HepG2 (cell line): ENCODE measurements around the gene KCNMA1. TPM values are rescaled to one million over a fixed set of nuclear protein-coding genes. Genes with fewer than 3 reads are reported as not detected.

Experiments used
- ATAC-seq: fragments of 200-7000 bp; cut with Tn5 transposase; 3 replicates; pipeline ENCODE4 v1.9.1; 2020; ENCODE audit warnings: mild to moderate bottlenecking, moderate library complexity
- BruUV-seq: library from RNA; stranded (reverse); fragments of 400-500 nt; replicated peaks from 2 replicates; lab custom pipeline; 2021; lab: Mats Ljungman, UMichigan
- CTCF ChIA-PET: fragments of 300-600 bp; formaldehyde crosslinking; extraction: SDS; loops from one replicate; lab custom pipeline; 2021; ENCODE audit warnings: low total read pairs, inconsistent platforms, low intra/inter-chr PET ratio; lab: Yijun Ruan, JAX
- POLR2A ChIA-PET: fragments of 350-600 bp; sonication (Branson Sonifier 250); formaldehyde crosslinking; loops from one replicate; lab custom pipeline; 2020; ENCODE audit warnings: antibody characterized with exemption, inconsistent platforms; lab: Yijun Ruan, JAX
- DNase-seq: peaks from one replicate; pipeline ENCODE4 v3.0.0-alpha.2; 2015; ENCODE audit warnings: low spot score
- FAIRE-seq: peaks from 3 replicates; lab custom pipeline; 2011; peaks lifted over from hg19 to GRCh38; lab: Jason Lieb, UNC
- H2AFZ ChIP-seq: one replicate; pipeline ENCODE4 v1.6.1; 2011; ENCODE audit warnings: low read length, inconsistent platforms
- H3K27ac ChIP-seq: fragments of 300-600 bp; 3 replicates; pipeline ENCODE4 v1.8.0; 2011; ENCODE audit warnings: mixed run types, mild to moderate bottlenecking, mixed read lengths, low read length, inconsistent platforms; ENCODE audit not compliant: insufficient read depth; ENCODE audit errors: extremely low read length
- H3K27me3 ChIP-seq, 2 experiments: fragments of 200-600 bp in 1 of 2; 2 replicates in 1 of 2; 3 replicates in 1 of 2; pipeline versions ENCODE4 v1.6.0 to v1.8.0; 2011; ENCODE audit warnings: low read length in 2 of 2, mild to moderate bottlenecking in 2 of 2, moderate library complexity in 2 of 2, inconsistent platforms in 1 of 2; ENCODE audit not compliant: insufficient read depth in 2 of 2, control insufficient read depth in 1 of 2
- H3K36me3 ChIP-seq, 2 experiments: fragments of 200-600 bp in 1 of 2; replicated peaks in 1 of 2; 2 replicates in 1 of 2; 3 replicates in 1 of 2; pipeline versions ENCODE4 v1.5.1 to v1.8.0; 2011; ENCODE audit warnings: low read length in 2 of 2, inconsistent platforms in 1 of 2; ENCODE audit not compliant: insufficient read depth in 2 of 2, control insufficient read depth in 1 of 2
- H3K4me1 ChIP-seq: 2 replicates; pipeline ENCODE4 v1.5.1; 2012; ENCODE audit warnings: low read length, inconsistent platforms; ENCODE audit not compliant: insufficient read depth
- H3K4me2 ChIP-seq: 2 replicates; pipeline ENCODE4 v1.6.0; 2011; ENCODE audit warnings: low read depth, low read length, inconsistent platforms
- H3K4me3 ChIP-seq, 3 experiments: fragments of 200-600 bp in 1 of 3; sonication (generic), shearing (Covaris generic) in 1 of 3; replicated peaks in 1 of 3; 2 replicates each; pipeline ENCODE4 v1.5.1; 2011 to 2016; ENCODE audit warnings: low read length in 3 of 3, inconsistent platforms in 2 of 3, low read depth in 2 of 3, mild to moderate bottlenecking in 2 of 3, control low read depth in 1 of 3, mixed read lengths in 1 of 3; ENCODE audit not compliant: insufficient read depth in 1 of 3
- H3K79me2 ChIP-seq: one replicate; pipeline ENCODE4 v1.6.1; 2011; ENCODE audit warnings: low read length, inconsistent platforms; ENCODE audit not compliant: insufficient read depth
- H3K9ac ChIP-seq: 2 replicates; pipeline ENCODE4 v1.6.0; 2011; ENCODE audit warnings: mild to moderate bottlenecking, low read depth, low read length, inconsistent platforms; ENCODE audit not compliant: insufficient read depth
- H3K9me3 ChIP-seq: 2 replicates; pipeline ENCODE4 v1.5.1; 2012; ENCODE audit warnings: mild to moderate bottlenecking, low read length
- H4K20me1 ChIP-seq: 2 replicates; pipeline ENCODE4 v1.6.0; 2011; ENCODE audit warnings: inconsistent platforms, mild to moderate bottlenecking, low read length, moderate library complexity; ENCODE audit not compliant: insufficient read depth
- ARNT2 ChIP-seq: sonication (generic); formaldehyde crosslinking; IDR thresholded peaks from 2 replicates; pipeline ENCODE4 v1.8.0; 2022; ENCODE audit warnings: mild to moderate bottlenecking, low read depth, missing genetic modification reagents, moderate library complexity
- BCL3 ChIP-seq: sonication (generic); formaldehyde crosslinking; IDR thresholded peaks from 2 replicates; pipeline ENCODE4 v1.5.1; 2020; ENCODE audit warnings: mild to moderate bottlenecking, missing genetic modification reagents, moderate library complexity
- CBFB ChIP-seq: sonication (generic); formaldehyde crosslinking; IDR thresholded peaks from 2 replicates; pipeline ENCODE4 v1.4.0; 2020; ENCODE audit warnings: missing genetic modification reagents
- GLI4 ChIP-seq: sonication (generic); formaldehyde crosslinking; IDR thresholded peaks from 2 replicates; pipeline ENCODE4 v1.5.1; 2020; ENCODE audit warnings: missing genetic modification reagents, mild to moderate bottlenecking, moderate library complexity, borderline replicate concordance
- HNF4G ChIP-seq, 2 experiments: sonication (generic) in 1 of 2; formaldehyde crosslinking in 1 of 2; IDR thresholded peaks; 2 replicates each; pipeline versions ENCODE4 v1.4.0 to v1.6.1; 2011 to 2020; ENCODE audit warnings: borderline replicate concordance in 2 of 2, low read depth in 2 of 2, mild to moderate bottlenecking in 2 of 2, low read length in 1 of 2, missing genetic modification reagents in 1 of 2, moderate library complexity in 1 of 2
- MLLT10 ChIP-seq: sonication (generic); formaldehyde crosslinking; IDR thresholded peaks from 2 replicates; pipeline ENCODE4 v1.4.0; 2020; ENCODE audit warnings: missing genetic modification reagents
- MTF1 ChIP-seq: sonication (generic); formaldehyde crosslinking; IDR thresholded peaks from 2 replicates; pipeline ENCODE4 v1.5.0; 2020; ENCODE audit warnings: missing genetic modification reagents
- ZBTB10 ChIP-seq: sonication (generic); formaldehyde crosslinking; IDR thresholded peaks from 2 replicates; pipeline ENCODE4 v1.4.0; 2020; ENCODE audit warnings: missing genetic modification reagents, borderline replicate concordance
- ZBTB25 ChIP-seq: IDR thresholded peaks from 2 replicates; pipeline ENCODE4 v1.6.1; 2018; ENCODE audit warnings: missing genetic modification reagents
- ZFP90 ChIP-seq: sonication (generic); formaldehyde crosslinking; IDR thresholded peaks from 2 replicates; pipeline ENCODE4 v1.8.0; 2022; ENCODE audit warnings: missing genetic modification reagents, mild to moderate bottlenecking, inconsistent platforms, borderline replicate concordance
- ZNF124 ChIP-seq: sonication (generic); formaldehyde crosslinking; IDR thresholded peaks from 2 replicates; pipeline ENCODE4 v1.4.0; 2020; ENCODE audit warnings: missing genetic modification reagents
- ZNF20 ChIP-seq: sonication (generic); formaldehyde crosslinking; IDR thresholded peaks from 2 replicates; pipeline ENCODE4 v1.4.0; 2020; ENCODE audit warnings: mild to moderate bottlenecking, moderate library complexity, missing genetic modification reagents
- ZNF652 ChIP-seq: IDR thresholded peaks from 2 replicates; pipeline ENCODE4 v1.6.1; 2016; ENCODE audit warnings: low read depth, borderline replicate concordance
- ZNF720 ChIP-seq: sonication (generic); formaldehyde crosslinking; IDR thresholded peaks from 2 replicates; pipeline ENCODE4 v1.4.0; 2020; ENCODE audit warnings: missing genetic modification reagents
- ZNF782 ChIP-seq: sonication (generic); formaldehyde crosslinking; IDR thresholded peaks from 2 replicates; pipeline ENCODE4 v1.4.0; 2020; ENCODE audit warnings: missing genetic modification reagents, mild to moderate bottlenecking, borderline replicate concordance
- WGBS: methylation state at CpG from one replicate; pipeline ENCODE4 v1.1.6; 2017; ENCODE audit warnings: low lambda C conversion rate; 5-methylcytosine and 5-hydroxymethylcytosine counted together
- in situ Hi-C: cut with HindIII; loops from 2 replicates; pipeline ENCODE4 v1.10.0; 2017; ENCODE audit warnings: low pct_unique_long_range_greater_than_20kb; ENCODE audit not compliant: extremely low pct_ligation_motif_present
- intact Hi-C: fragments of 100-400 bp; cut with micrococcal nuclease; formaldehyde crosslinking; loops from one replicate; pipeline ENCODE4 v1.10.0; 2022; ENCODE audit not compliant: unreplicated experiment
- polyA plus RNA-seq, 8 experiments: library from polyadenylated mRNA; depleted of rRNA in 3 of 8; stranded (reverse) in 7 of 8; unstranded in 1 of 8; fragments of >200 nt; fragmentation: Illumina TruSeq in 4 of 8; extraction: Trizol in 4 of 8; gene quantifications; 2 replicates each; pipeline versions ENCODE4 v1.2.1 to v1.2.3, GENCODE V29; 2011 to 2016; ENCODE audit warnings: low read depth in 4 of 8, missing spikeins in 1 of 8, mixed read lengths in 1 of 8; ENCODE audit not compliant: insufficient read depth in 1 of 8
- total RNA-seq, 5 experiments: library from RNA; depleted of rRNA; stranded (reverse); fragments of >200 nt; fragmentation: Illumina TruSeq; extraction: Trizol; gene quantifications; 2 replicates each; pipeline ENCODE4 v1.2.3, GENCODE V29; 2016; ENCODE audit warnings: low read depth in 1 of 5
- TF ChIP-seq, protein P1 (sequence below): sonication (generic); formaldehyde crosslinking; IDR thresholded peaks from 2 replicates; pipeline ENCODE4 v1.5.0; 2020; ENCODE audit warnings: missing genetic modification reagents
- TF ChIP-seq, protein P2 (sequence below): sonication (generic); formaldehyde crosslinking; IDR thresholded peaks from 2 replicates; pipeline ENCODE4 v1.8.0; 2022; ENCODE audit warnings: missing genetic modification reagents, low read depth, mild to moderate bottlenecking, borderline replicate concordance

The KCNMA1 gene
- total and polyA plus RNA-seq, 2 of the 13 experiments (the other 11 are each of a cell fraction or from before 2014, with no cell fraction given) = 0.02 TPM; not detected in 1

- Histone ChIP-seq H2AFZ (no peak overlapping the region), H3K36me3 (no peaks in the 10 kb centered on the region), H3K27ac (no peak overlapping the region), H3K9me3 (no peaks in the 10 kb centered on the region), H3K4me2 (no peak overlapping the region), H3K4me3 (no peak overlapping the region), H3K79me2 (no peaks in the 10 kb centered on the region), H3K27me3 (peaks cover 0 to 17% of the 10 kb centered on the region in 2 experiments; a peak in 3 of 5 replicates), H4K20me1 (no peaks in the 10 kb centered on the region), H3K4me1 (no peaks in the 10 kb centered on the region), H3K9ac (no peak overlapping the region)
- DNase-seq (no peak), ATAC-seq (no peak), FAIRE-seq (no peak)
- intact Hi-C loops = no loop called here
- CTCF ChIA-PET = no interaction called here
- 60% methylated on average over 5 of the region's 5 CpGs for WGBS
- POLR2A ChIA-PET = no interaction called here
- in situ Hi-C loops = no loop called here
- no TSS peak for BruUV-seq
- TF ChIP-seq GLI4 (CRISPR knock-in tag) (no peak), ZNF20 (no peak), ZBTB10 (CRISPR knock-in tag) (no peak), ZFP90 (CRISPR knock-in tag) (no peak), MLLT10 (CRISPR knock-in tag) (no peak), ZNF720 (CRISPR knock-in tag) (no peak), ZNF652 (no peak), BCL3 (no peak), MTF1 (CRISPR knock-in tag) (no peak), ZBTB25 (no peak), ARNT2 (CRISPR knock-in tag) (no peak), CBFB (CRISPR knock-in tag) (no peak), ZNF124 (CRISPR knock-in tag) (no peak), ZNF782 (no peak), HNF4G (IDR thresholded peaks at IDR 0.05; ENCODE audit: borderline replicate concordance, low read depth, low read length) (no peak), HNF4G (CRISPR knock-in tag; IDR thresholded peaks at IDR 0.05; ENCODE audit: borderline replicate concordance, low read depth) (no peak)
- TF ChIP-seq, protein P1, sequence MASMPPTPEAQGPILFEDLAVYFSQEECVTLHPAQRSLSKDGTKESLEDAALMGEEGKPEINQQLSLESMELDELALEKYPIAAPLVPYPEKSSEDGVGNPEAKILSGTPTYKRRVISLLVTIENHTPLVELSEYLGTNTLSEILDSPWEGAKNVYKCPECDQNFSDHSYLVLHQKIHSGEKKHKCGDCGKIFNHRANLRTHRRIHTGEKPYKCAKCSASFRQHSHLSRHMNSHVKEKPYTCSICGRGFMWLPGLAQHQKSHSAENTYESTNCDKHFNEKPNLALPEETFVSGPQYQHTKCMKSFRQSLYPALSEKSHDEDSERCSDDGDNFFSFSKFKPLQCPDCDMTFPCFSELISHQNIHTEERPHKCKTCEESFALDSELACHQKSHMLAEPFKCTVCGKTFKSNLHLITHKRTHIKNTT (CRISPR knock-in tag) = no peak
- TF ChIP-seq, protein P2, sequence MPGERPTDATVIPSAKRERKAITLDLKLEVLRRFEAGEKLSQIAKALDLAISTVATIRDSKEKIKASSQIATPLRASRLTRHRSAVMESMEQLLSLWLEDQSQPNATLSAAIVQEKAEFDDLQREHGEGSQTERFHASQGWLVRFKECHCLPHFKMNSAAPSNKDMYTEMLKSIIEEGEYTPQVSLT = no peak
Observed at GRCh38 chr10:77070346-77070745, 567.3 kb downstream of the KCNMA1 start.
